Cardiac muscle cell (in vitro differentiated cells and primary cell): ENCODE data around the gene MAVS. TPM values are rescaled to one million over a fixed set of nuclear protein-coding genes. Genes with fewer than 3 reads are reported as not detected.

Experiments used
- DNase-seq, 2 donors: peaks; one replicate each; pipeline versions ENCODE4 v3.0.0 to v3.0.0-alpha.2; 2010 to 2017; ENCODE audit warnings: low read depth in 1 of 2, low spot score in 1 of 2
- H3K27ac ChIP-seq: fragments of 200-600 bp; sonication (generic); 2 replicates; pipeline ENCODE4 v1.5.1; 2016
- H3K27me3 ChIP-seq: fragments of 200-600 bp; sonication (generic); 2 replicates; pipeline ENCODE4 v1.6.0; 2016; ENCODE audit warnings: control low read depth
- H3K36me3 ChIP-seq: fragments of 200-600 bp; sonication (generic); 2 replicates; pipeline ENCODE4 v1.5.1; 2016; ENCODE audit warnings: control low read depth
- H3K4me1 ChIP-seq: fragments of 200-600 bp; sonication (generic); 2 replicates; pipeline ENCODE4 v1.8.1; 2017; ENCODE audit warnings: low read depth, mild to moderate bottlenecking, mixed run types
- H3K4me3 ChIP-seq: fragments of 200-600 bp; sonication (generic); 2 replicates; pipeline ENCODE4 v1.5.1; 2016; ENCODE audit warnings: mild to moderate bottlenecking
- H3K9me3 ChIP-seq: fragments of 200-600 bp; sonication (generic); 2 replicates; pipeline ENCODE4 v1.5.1; 2017; ENCODE audit warnings: low read depth, mild to moderate bottlenecking, control low read depth
- CTCF ChIP-seq: IDR thresholded peaks from 2 replicates; pipeline ENCODE4 v1.5.1; 2012; ENCODE audit warnings: low read depth, mild to moderate bottlenecking, low read length
- polyA plus RNA-seq: library from polyadenylated mRNA; unstranded; fragments of >200 nt; fragmentation: Nextera tagmentation; extraction: Ambion mirVana; gene quantifications from 2 replicates; pipeline ENCODE4 v1.2.1, GENCODE V29; 2016
- total RNA-seq: library from RNA; depleted of rRNA; stranded (reverse); fragments of >200 nt; gene quantifications from 2 replicates; pipeline ENCODE4 v1.2.3, GENCODE V29; 2016

The MAVS gene
- total and polyA plus RNA-seq, 2 experiments from 2014 or later: 15.0 to 40.9 TPM

- Histone ChIP-seq H3K4me1 (peaks cover 28% of the 10 kb centered on the region), H3K4me3 (no peak overlapping the region), H3K27ac (peak overlapping the region; percentile 75), H3K9me3 (no peaks in the 10 kb centered on the region), H3K36me3 (peaks cover 13% of the 10 kb centered on the region), H3K27me3 (no peaks in the 10 kb centered on the region)
- no peak for DNase-seq
- TF ChIP-seq CTCF: no peak
Measured at GRCh38 chr20:3922983-3923339, 76.3 kb downstream of the MAVS start.

GRCh38 chr20:3923818-3924217, 77.2 kb downstream of the MAVS start:
- Histone ChIP-seq H3K4me1 (peaks cover 30% of the 10 kb centered on the region), H3K27me3 (no peaks in the 10 kb centered on the region), H3K36me3 (peaks cover 13% of the 10 kb centered on the region), H3K4me3 (no peak overlapping the region), H3K27ac (peak overlapping the region; percentile 75), H3K9me3 (no peaks in the 10 kb centered on the region)
- DNase-seq: peak in 1 of 2 donors; percentile 51
- TF ChIP-seq CTCF: no peak

- Histone ChIP-seq H3K4me1 (peaks cover 30% of the 10 kb centered on the region), H3K9me3 (no peaks in the 10 kb centered on the region), H3K36me3 (peaks cover 11% of the 10 kb centered on the region), H3K27ac (peak overlapping the region; percentile 75), H3K27me3 (no peaks in the 10 kb centered on the region), H3K4me3 (no peak overlapping the region)
- no peak for TF ChIP-seq CTCF
- DNase-seq: peak in 1 of 2 donors; percentile 49
Measured at GRCh38 chr20:3924304-3925112, 77.9 kb downstream of the MAVS start.

- H3K27me3 ChIP-seq: no peaks in the 10 kb centered on the region
- H3K27ac ChIP-seq: peak overlapping the region; percentile 75
Measured at GRCh38 chr20:3925113-3925695, 78.6 kb downstream of the MAVS start.

More at GRCh38 chr20:3925113-3925695, 78.6 kb downstream of the MAVS start:
- H3K4me1 ChIP-seq: peaks cover 30% of the 10 kb centered on the region
- no peak for TF ChIP-seq CTCF
- peaks cover 8% of the 10 kb centered on the region for H3K36me3 ChIP-seq
- H3K9me3 ChIP-seq: no peaks in the 10 kb centered on the region
- no peak for DNase-seq
- H3K4me3 ChIP-seq: no peak overlapping the region

Other genes with a start within 250 kb of the MAVS start
- gene GFRA4, start 183.4 kb upstream of the MAVS start, total RNA-seq: not detected in 2 replicates
- not detected in 2 replicates for gene GFRA4, start 183.4 kb upstream of the MAVS start, polyA plus RNA-seq
- gene ADAM33, start 164.8 kb upstream of the MAVS start, total RNA-seq: 0.07 and 1.3 TPM in 2 replicates
- gene ADAM33, start 164.8 kb upstream of the MAVS start, polyA plus RNA-seq: 0.45 and 0.56 TPM in 2 replicates
- gene SIGLEC1, start 134.2 kb upstream of the MAVS start, total RNA-seq: not detected in 2 replicates
- not detected in 2 replicates for gene SIGLEC1, start 134.2 kb upstream of the MAVS start, polyA plus RNA-seq
- gene HSPA12B, start 114.1 kb upstream of the MAVS start, total RNA-seq: 0.18 and 0.92 TPM in 2 replicates
- gene HSPA12B, start 114.1 kb upstream of the MAVS start, polyA plus RNA-seq: 1.2 TPM in 1 of 2 replicates, not detected in the other
- 22.5 and 24.1 TPM in 2 replicates for gene ADISSP, start 79.1 kb upstream of the MAVS start, total RNA-seq
- gene ADISSP, start 79.1 kb upstream of the MAVS start, polyA plus RNA-seq: 38.5 and 45.3 TPM in 2 replicates
- gene SPEF1, start 65.4 kb upstream of the MAVS start, total RNA-seq: 0.95 and 1.6 TPM in 2 replicates
- gene SPEF1, start 65.4 kb upstream of the MAVS start, polyA plus RNA-seq: 0.61 and 1.2 TPM in 2 replicates
- 45.0 and 47.6 TPM in 2 replicates for gene CENPB, start 60.1 kb upstream of the MAVS start, total RNA-seq
- gene CENPB, start 60.1 kb upstream of the MAVS start, polyA plus RNA-seq: 10.5 and 12.5 TPM in 2 replicates
- 16.9 and 59.9 TPM in 2 replicates for gene CDC25B, start 50.5 kb upstream of the MAVS start, total RNA-seq
- gene CDC25B, start 50.5 kb upstream of the MAVS start, polyA plus RNA-seq: 9.7 and 31.7 TPM in 2 replicates
- 7.6 and 15.5 TPM in 2 replicates for gene AP5S1, start 26.3 kb upstream of the MAVS start, total RNA-seq
- 4.7 and 22.9 TPM in 2 replicates for gene AP5S1, start 26.3 kb upstream of the MAVS start, polyA plus RNA-seq
- gene PANK2, start 42.6 kb downstream of the MAVS start, total RNA-seq: 29.2 and 33.4 TPM in 2 replicates
- 21.0 and 24.1 TPM in 2 replicates for gene PANK2, start 42.6 kb downstream of the MAVS start, polyA plus RNA-seq
- gene RNF24, start 168.7 kb downstream of the MAVS start, total RNA-seq: 4.4 and 7.7 TPM in 2 replicates
- 16.1 and 23.8 TPM in 2 replicates for gene RNF24, start 168.7 kb downstream of the MAVS start, polyA plus RNA-seq